GM12878 (cell line): ENCODE data around the gene AXL. TPM values are rescaled to one million over a fixed set of nuclear protein-coding genes. Genes with fewer than 3 reads are reported as not detected.

ENCODE experiments used
- ATF2 ChIP-seq: IDR thresholded peaks from 2 replicates; pipeline ENCODE4 v1.6.1; 2012; ENCODE audit warnings: low read length, inconsistent platforms
- BACH1 ChIP-seq: fragments of 450-650 bp; IDR thresholded peaks from 2 replicates; pipeline ENCODE4 v1.6.1; 2017; ENCODE audit warnings: mild to moderate bottlenecking, borderline replicate concordance
- CEBPZ ChIP-seq: fragments of 150-350 bp; IDR thresholded peaks from 2 replicates; pipeline ENCODE4 v1.6.1; 2016; ENCODE audit warnings: low read depth, low read length
- CREM ChIP-seq: IDR thresholded peaks from 2 replicates; pipeline ENCODE4 v1.6.1; 2014; ENCODE audit warnings: antibody characterized with exemption, low read depth
- CTCF ChIP-seq, 3 experiments: IDR thresholded peaks in 2 of 3; conservative IDR thresholded peaks in 1 of 3; 2 replicates each; pipeline ENCODE4 v1.5.1; 2011; ENCODE audit warnings: low read depth in 3 of 3, low read length in 3 of 3, mild to moderate bottlenecking in 3 of 3, control low read depth in 2 of 3, moderate library complexity in 2 of 3, inconsistent platforms in 1 of 3, mixed read lengths in 1 of 3; ENCODE audit not compliant: control insufficient read depth in 2 of 3, insufficient read depth in 1 of 3; ENCODE audit errors: extremely low read depth in 1 of 3
- EP300 ChIP-seq, 2 experiments: fragments of 150-350 bp in 1 of 2; IDR thresholded peaks; 2 replicates each; pipeline ENCODE4 v1.6.1; 2011 to 2012; ENCODE audit warnings: low read depth in 2 of 2, low read length in 2 of 2, borderline replicate concordance in 1 of 2, improper control_type of control experiment in 1 of 2, inconsistent platforms in 1 of 2; ENCODE audit not compliant: control insufficient read depth in 1 of 2
- LARP7 ChIP-seq: fragments of 450-650 bp; IDR thresholded peaks from 2 replicates; pipeline ENCODE4 v1.6.1; 2017; ENCODE audit warnings: mild to moderate bottlenecking
- PAX8 ChIP-seq: fragments of 450-650 bp; IDR thresholded peaks from 2 replicates; pipeline ENCODE4 v1.6.1; 2017; ENCODE audit warnings: mild to moderate bottlenecking, moderate library complexity
- PKNOX1 ChIP-seq: fragments of 450-650 bp; IDR thresholded peaks from 2 replicates; pipeline ENCODE4 v1.6.1; 2016; ENCODE audit warnings: mild to moderate bottlenecking
- POLR2AphosphoS5 ChIP-seq: IDR thresholded peaks from 2 replicates; pipeline ENCODE4 v1.6.1; 2011; ENCODE audit warnings: mild to moderate bottlenecking, low read length, inconsistent platforms
- POU2F2 ChIP-seq: IDR thresholded peaks from 3 replicates; pipeline ENCODE4 v1.6.1; 2011; ENCODE audit warnings: low read depth, mild to moderate bottlenecking, low read length, borderline replicate concordance
- RAD21 ChIP-seq: IDR thresholded peaks from 2 replicates; pipeline ENCODE4 v1.6.1; 2011; ENCODE audit warnings: mild to moderate bottlenecking, low read depth, low read length, moderate library complexity; ENCODE audit not compliant: insufficient read depth
- RAD51 ChIP-seq: fragments of 450-650 bp; IDR thresholded peaks from 2 replicates; pipeline ENCODE4 v1.6.1; 2016; ENCODE audit warnings: moderate library complexity, mild to moderate bottlenecking, inconsistent platforms
- SMAD5 ChIP-seq: IDR thresholded peaks from 2 replicates; pipeline ENCODE4 v1.6.1; 2016; ENCODE audit warnings: antibody characterized with exemption, low read depth
- SPI1 ChIP-seq: IDR thresholded peaks from 2 replicates; pipeline ENCODE4 v1.6.1; 2011; ENCODE audit warnings: low read depth, mild to moderate bottlenecking, low read length, moderate library complexity, borderline replicate concordance; ENCODE audit not compliant: insufficient read depth
- SRF ChIP-seq, 2 experiments: IDR thresholded peaks; 2 replicates each; pipeline ENCODE4 v1.6.1; 2011; ENCODE audit warnings: low read depth in 2 of 2, low read length in 2 of 2, mild to moderate bottlenecking in 1 of 2, moderate library complexity in 1 of 2
- TAF1 ChIP-seq: IDR thresholded peaks from 2 replicates; pipeline ENCODE4 v1.6.1; 2011; ENCODE audit warnings: mild to moderate bottlenecking, low read depth, low read length, borderline replicate concordance
- YY1 ChIP-seq: IDR thresholded peaks from 2 replicates; pipeline ENCODE4 v1.6.1; 2011; ENCODE audit warnings: low read depth, mild to moderate bottlenecking, low read length
- ZNF622 ChIP-seq: fragments of 450-650 bp; IDR thresholded peaks from 2 replicates; pipeline ENCODE4 v1.6.1; 2017; ENCODE audit warnings: mild to moderate bottlenecking, inconsistent platforms
- ZSCAN29 ChIP-seq: fragments of 450-650 bp; IDR thresholded peaks from 2 replicates; pipeline ENCODE4 v1.6.1; 2017; ENCODE audit warnings: mild to moderate bottlenecking, moderate library complexity
- polyA plus RNA-seq, 11 experiments: library from polyadenylated mRNA; depleted of rRNA in 4 of 11; unstranded in 6 of 11; stranded (reverse) in 5 of 11; fragments of >200 nt; fragmentation: Nextera tagmentation in 4 of 11; fragmentation: Illumina TruSeq in 1 of 11; extraction: Ambion mirVana in 4 of 11; extraction: Trizol in 1 of 11; gene quantifications; 1 replicate in 1 of 11; 2 replicates in 10 of 11; pipeline versions ENCODE4 v1.2.1 to v1.2.3, GENCODE V29; 2011 to 2016; ENCODE audit warnings: inconsistent platforms in 2 of 11, missing spikeins in 2 of 11, low read depth in 1 of 11
- total RNA-seq, 4 experiments: library from RNA; depleted of rRNA in 3 of 4; stranded (reverse); fragments of >200 nt in 3 of 4; fragmentation: Illumina TruSeq in 1 of 4; extraction: Trizol in 1 of 4; gene quantifications; 2 replicates each; pipeline versions ENCODE4 v1.2.1 to v1.2.3, GENCODE V29; 2013 to 2021
- TF ChIP-seq, protein P1 (sequence below): IDR thresholded peaks from 2 replicates; pipeline ENCODE4 v1.6.1; 2011; ENCODE audit warnings: borderline replicate concordance, low read depth, mild to moderate bottlenecking, moderate library complexity, mixed read lengths, low read length; ENCODE audit not compliant: insufficient read depth; ENCODE audit errors: extremely low read length

AXL gene
- total and polyA plus RNA-seq, 10 of the 15 experiments (the other 5 are each of a cell fraction or from before 2014, with no cell fraction given): under 0.01 to 0.33 (median 0.07) TPM; not detected in 4

DNA sequence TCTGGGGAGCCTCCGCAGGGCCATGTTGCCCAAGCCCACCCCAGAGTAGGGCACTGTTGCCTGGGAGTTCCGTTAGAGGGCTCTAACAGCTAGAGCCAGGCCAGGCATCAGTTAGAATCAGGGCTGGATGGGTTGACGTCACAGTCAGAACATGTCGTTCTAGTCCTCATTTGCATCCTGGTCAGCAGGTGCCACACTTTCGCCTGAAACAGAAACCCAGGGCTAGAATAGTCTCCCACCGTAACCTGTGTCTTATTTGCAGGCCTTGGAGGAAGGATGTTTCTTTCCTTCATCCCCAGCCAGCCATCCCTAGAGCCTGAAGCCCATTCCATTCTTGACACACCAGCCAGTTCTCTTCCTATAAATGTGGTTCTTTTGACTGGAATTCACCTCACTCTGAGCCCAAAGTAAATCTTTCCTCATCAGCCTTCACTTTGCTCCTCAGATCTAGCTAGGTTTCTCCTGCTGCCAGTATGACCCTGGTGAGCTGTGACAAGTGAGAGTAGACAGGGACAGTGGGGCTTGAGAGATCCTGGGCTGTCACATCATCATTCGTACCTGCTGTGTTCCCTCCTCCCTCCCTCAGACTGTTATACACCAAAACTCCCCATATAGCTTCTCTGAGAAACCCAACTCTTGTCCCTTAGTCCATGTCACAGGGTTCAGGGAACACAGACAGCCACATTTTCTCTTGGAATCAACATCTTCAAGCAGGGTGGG, 78.8 kb downstream of the AXL start (continued):
- 0 out of 2 replicates have a peak, but pooled peaks have one; percentile 24 for TF ChIP-seq ATF2
- no peak for TF ChIP-seq BACH1
- no peak for TF ChIP-seq SPI1
- TF ChIP-seq EP300 (IDR thresholded peaks at IDR 0.05; ENCODE audit: borderline replicate concordance in 1 of 2, control insufficient read depth in 1 of 2, low read depth in 2 of 2, low read length in 2 of 2): peak in 1 of 2 experiments; percentile 36; a peak in 1 of 4 replicates
- no peak for TF ChIP-seq LARP7
- TF ChIP-seq ZSCAN29: no peak
- no peak for TF ChIP-seq RAD51
- TF ChIP-seq RAD21: peak; percentile 33; the same call in 1 of the 2 replicates
- no peak for TF ChIP-seq SMAD5
- TF ChIP-seq, protein P1, sequence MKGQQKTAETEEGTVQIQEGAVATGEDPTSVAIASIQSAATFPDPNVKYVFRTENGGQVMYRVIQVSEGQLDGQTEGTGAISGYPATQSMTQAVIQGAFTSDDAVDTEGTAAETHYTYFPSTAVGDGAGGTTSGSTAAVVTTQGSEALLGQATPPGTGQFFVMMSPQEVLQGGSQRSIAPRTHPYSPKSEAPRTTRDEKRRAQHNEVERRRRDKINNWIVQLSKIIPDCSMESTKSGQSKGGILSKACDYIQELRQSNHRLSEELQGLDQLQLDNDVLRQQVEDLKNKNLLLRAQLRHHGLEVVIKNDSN: peak; percentile 9
- no peak for TF ChIP-seq ZNF622
- TF ChIP-seq TAF1: no peak
- TF ChIP-seq POLR2AphosphoS5: peak; percentile 63; the same call in 1 of the 2 replicates
- TF ChIP-seq CTCF (IDR thresholded peaks at IDR 0.05 in 2 of 3, conservative IDR thresholded peaks at IDR 0.05 in 1 of 3; ENCODE audit: control insufficient read depth in 2 of 3, extremely low read depth in 1 of 3, insufficient read depth in 1 of 3, low read depth in 3 of 3, low read length in 3 of 3): peak; percentile 20 to 26 (median 24); a peak in 3 of 6 replicates
- TF ChIP-seq POU2F2: peak; percentile 97
- no peak for TF ChIP-seq CEBPZ
- TF ChIP-seq SRF (IDR thresholded peaks at IDR 0.05; ENCODE audit: low read depth in 2 of 2, low read length in 2 of 2): no peak
- TF ChIP-seq YY1: peak; percentile 6; the same call in 1 of the 2 replicates
- peak; percentile 71 for TF ChIP-seq CREM
- TF ChIP-seq PKNOX1: peak; percentile 68
- TF ChIP-seq PAX8: no peak
